Superior temporal gyrus (tissue), 1 donor: ENCODE results near the gene TNIP1.

Experiments
- DNase-seq: peaks from one replicate; pipeline ENCODE4 v3.0.0-alpha.2; 2016; ENCODE audit errors: extremely low spot score

TNIP1 gene

DNA sequence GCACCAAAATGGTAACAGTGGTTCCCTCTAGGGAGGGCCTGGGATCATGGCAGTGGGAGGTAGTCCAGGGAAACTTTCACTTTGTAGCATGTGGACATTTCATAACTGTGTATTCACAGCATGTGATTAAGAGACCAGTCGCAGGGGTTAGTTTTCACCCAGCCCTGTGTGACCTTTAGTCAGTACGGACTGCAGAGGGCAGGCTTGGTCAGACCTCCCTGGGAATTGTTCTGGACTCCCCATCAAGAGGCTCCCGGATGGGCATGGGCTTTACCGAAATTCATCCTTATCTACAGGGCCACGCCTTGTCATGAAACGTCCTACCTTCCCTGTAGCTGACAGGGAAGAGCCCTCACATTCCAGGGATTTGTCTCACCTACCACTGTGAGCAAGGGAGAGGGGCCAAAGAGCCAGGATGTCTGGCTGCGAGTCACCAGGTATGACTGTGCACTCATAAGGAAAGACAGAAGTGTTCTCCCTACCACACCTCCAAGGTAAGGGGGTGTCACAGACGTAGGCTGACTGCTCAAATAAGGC, 40.6 kb downstream of the TNIP1 start:
- DNase-seq = no peak

GRCh38 chr5:151039665-151040064, 41.2 kb downstream of the TNIP1 start:
- DNase-seq = no peak

- no peak for DNase-seq
Measured at GRCh38 chr5:151038801-151039238, 42.0 kb downstream of the TNIP1 start.

GRCh38 chr5:151038412-151038745, 42.5 kb downstream of the TNIP1 start:
- no peak for DNase-seq

GRCh38 chr5:151037561-151038411, 43.0 kb downstream of the TNIP1 start:
- no peak for DNase-seq

DNA sequence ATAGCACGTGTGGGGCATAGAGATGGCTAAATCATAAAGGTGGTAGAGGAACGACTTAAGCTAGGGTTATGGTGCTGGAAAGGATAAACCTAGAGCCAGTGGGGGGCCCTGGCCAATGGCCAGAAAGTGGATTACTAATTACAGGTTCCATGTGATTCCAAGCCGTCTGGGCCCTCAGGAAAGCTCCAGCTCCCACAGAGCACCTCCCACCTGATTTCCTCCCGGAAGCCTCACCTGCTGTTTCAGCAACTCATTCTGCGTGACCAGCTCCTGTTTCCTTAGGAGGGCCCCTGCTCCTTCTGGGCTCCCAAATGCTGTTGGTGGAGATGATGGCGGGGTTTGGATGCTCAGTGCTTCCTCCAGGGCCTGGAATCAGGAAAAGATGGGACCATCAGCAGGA, 44.3 kb downstream of the TNIP1 start:
- DNase-seq = no peak

GRCh38 chr5:151034422-151035379, 46.1 kb downstream of the TNIP1 start:
- DNase-seq = no peak

GRCh38 chr5:151033217-151033934, 47.5 kb downstream of the TNIP1 start:
- DNase-seq = no peak

- no peak for DNase-seq
Measured at GRCh38 chr5:151031554-151031953, 49.3 kb downstream of the TNIP1 start.

DNA sequence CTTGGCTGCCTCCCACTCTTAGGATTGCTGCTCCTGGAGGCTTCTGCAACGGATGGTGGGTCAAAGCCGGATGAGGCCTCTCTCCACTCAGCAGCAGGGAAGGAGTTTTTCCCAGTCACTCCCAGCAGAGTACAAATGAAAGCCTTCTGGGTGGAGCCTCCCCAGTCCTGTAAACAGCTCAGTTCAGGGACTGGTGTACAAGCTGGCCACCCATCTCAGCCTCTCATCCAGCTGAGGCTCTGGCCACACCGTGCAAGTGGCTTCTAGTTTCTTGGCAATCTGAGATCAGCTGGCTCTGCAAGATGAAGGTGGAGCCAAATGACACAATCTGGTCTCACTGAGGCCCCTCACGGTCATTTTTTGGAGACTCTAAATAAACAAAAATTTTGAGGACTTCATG, 50.5 kb downstream of the TNIP1 start:
- DNase-seq = no peak

DNA sequence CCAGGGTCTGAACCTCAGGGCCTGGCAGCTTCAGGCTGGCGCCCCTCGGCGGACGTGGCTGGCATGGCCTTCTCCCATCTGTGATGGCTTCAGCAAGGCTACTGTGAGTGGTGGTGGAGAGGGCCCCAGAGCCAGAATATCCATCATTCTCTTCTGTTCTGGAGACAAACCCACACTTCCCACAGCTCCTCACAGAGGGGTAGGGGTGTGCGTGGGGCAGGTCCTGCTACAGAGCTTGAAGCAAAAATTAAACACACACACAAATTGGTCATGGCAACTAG, 50.8 kb downstream of the TNIP1 start:
- no peak for DNase-seq

GRCh38 chr5:151029179-151030055, 51.4 kb downstream of the TNIP1 start:
- no peak for DNase-seq

- no peak for DNase-seq
Measured at GRCh38 chr5:151028717-151029116, 52.1 kb downstream of the TNIP1 start.

GRCh38 chr5:151027961-151028479, 52.8 kb downstream of the TNIP1 start:
- DNase-seq = no peak

GRCh38 chr5:151026679-151027078, 54.2 kb downstream of the TNIP1 start:
- DNase-seq = no peak

DNA sequence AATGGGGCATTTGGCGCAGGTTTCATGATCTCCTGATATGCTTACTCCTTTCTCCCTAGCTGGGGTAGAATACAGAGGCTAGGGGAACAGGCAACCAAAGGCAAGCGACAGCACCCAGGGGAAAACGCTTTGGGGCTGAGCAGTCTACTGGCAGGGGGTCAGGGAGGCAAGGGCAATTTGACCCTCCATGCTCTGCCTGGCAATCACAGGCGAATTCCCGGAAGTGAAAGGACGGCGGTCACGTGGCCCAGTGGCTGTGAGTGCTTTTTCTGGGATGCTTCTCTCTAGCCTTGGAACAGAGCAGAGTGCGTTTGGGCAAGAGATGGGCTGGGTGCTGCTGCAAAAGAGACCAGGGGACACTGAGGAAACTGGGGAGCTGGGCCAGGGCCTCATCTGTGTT, 54.7 kb downstream of the TNIP1 start:
- no peak for DNase-seq

GRCh38 chr5:151025250-151025606, 55.6 kb downstream of the TNIP1 start:
- DNase-seq = no peak

DNA sequence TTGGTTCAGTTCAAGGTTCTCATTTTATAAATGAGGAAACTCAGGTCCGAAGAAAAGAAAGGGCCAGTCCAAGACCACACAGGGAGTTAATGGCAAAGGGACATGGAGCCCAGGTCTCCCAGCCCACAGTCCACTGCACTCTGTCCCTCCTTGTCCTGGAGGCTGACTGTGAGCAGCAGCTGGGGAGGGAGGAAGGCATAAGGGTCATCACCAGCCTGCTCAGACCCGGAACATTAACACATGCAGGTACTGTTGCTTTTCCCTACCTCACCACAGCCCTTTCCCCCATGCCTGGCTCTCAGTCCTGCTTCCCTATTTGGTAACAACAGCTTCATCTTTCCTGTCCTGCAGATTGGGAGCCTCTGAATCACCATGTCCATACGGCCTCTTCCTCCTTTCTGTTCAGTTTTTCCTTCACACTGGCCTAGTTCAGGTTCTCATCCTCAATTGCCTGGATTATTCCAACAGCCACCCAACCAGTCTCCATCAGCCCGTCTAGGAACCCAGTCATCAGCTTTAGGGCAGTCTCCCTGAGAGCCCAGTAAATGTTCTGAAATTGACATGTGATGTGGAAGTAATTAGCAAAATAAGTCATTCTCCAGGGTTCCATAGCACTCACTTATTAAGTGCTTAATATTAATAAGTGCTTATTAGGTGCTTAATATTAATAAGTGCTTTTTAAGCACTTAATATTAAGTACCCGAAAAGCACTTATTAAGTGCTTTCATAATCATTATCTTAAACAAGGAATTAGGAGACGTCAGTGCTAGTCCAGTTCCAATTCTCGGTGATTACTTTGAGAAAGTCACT, 56.2 kb downstream of the TNIP1 start:
- no peak for DNase-seq

- DNase-seq = no peak
Measured at GRCh38 chr5:151023651-151024050, 57.2 kb downstream of the TNIP1 start.

- DNase-seq = no peak
Measured at GRCh38 chr5:151023047-151023615, 57.7 kb downstream of the TNIP1 start.
